H1 (cell line): ENCODE results near the gene HECTD4. TPM values are rescaled to one million over a fixed set of nuclear protein-coding genes. Genes with fewer than 3 reads are reported as not detected.
"Not testable (repeated sequence)": the region's sequence is repeated elsewhere in the genome, so short reads cannot be mapped to it uniquely, and the experiment has no call there.

Source experiments
- CTCF ChIA-PET: fragments of 300-600 bp; sonication (Branson Sonifier 250); formaldehyde crosslinking; loops from one replicate; lab custom pipeline; 2021; ENCODE audit not compliant: partially characterized antibody; lab: Charles Lee
- POLR2A ChIA-PET: fragments of 300-600 bp; sonication (Branson Sonifier 250); formaldehyde crosslinking; loops from one replicate; lab custom pipeline; 2021; ENCODE audit warnings: inconsistent platforms; ENCODE audit not compliant: partially characterized antibody; lab: Charles Lee
- DNase-seq, 2 experiments: peaks; one replicate each; pipeline versions ENCODE4 v3.0.0 to v3.0.0-alpha.2; 2010 to 2022; ENCODE audit warnings: low spot score in 2 of 2, low read depth in 1 of 2, mixed read lengths in 1 of 2
- FAIRE-seq: peaks from 2 replicates; lab custom pipeline; 2011; peaks lifted over from hg19 to GRCh38; lab: Jason Lieb, UNC
- H2AFZ ChIP-seq: 2 replicates; pipeline ENCODE4 v1.8.1; 2012; ENCODE audit warnings: low read length, inconsistent platforms
- H2AK5ac ChIP-seq: 2 replicates; pipeline ENCODE4 v1.6.1; 2013; ENCODE audit warnings: low read depth, low read length
- H2BK120ac ChIP-seq: replicated peaks from 2 replicates; pipeline ENCODE3; 2013; ENCODE audit warnings: low read depth, low read length, inconsistent platforms
- H2BK12ac ChIP-seq: 2 replicates; pipeline ENCODE4 v1.6.1; 2013; ENCODE audit warnings: low read depth, low read length
- H2BK15ac ChIP-seq: 2 replicates; pipeline ENCODE4 v1.6.1; 2013; ENCODE audit warnings: low read length
- H2BK20ac ChIP-seq: 2 replicates; pipeline ENCODE4 v1.6.1; 2013; ENCODE audit warnings: low read length
- H2BK5ac ChIP-seq: 2 replicates; pipeline ENCODE4 v1.6.1; 2013; ENCODE audit warnings: low read depth, low read length
- H3K14ac ChIP-seq: 2 replicates; pipeline ENCODE4 v1.6.1; 2013; ENCODE audit warnings: inconsistent platforms; ENCODE audit not compliant: insufficient read length
- H3K18ac ChIP-seq: 2 replicates; pipeline ENCODE4 v1.6.1; 2013; ENCODE audit warnings: low read length; ENCODE audit errors: extremely low read depth
- H3K23ac ChIP-seq: 2 replicates; pipeline ENCODE4 v1.6.1; 2013; ENCODE audit warnings: inconsistent platforms; ENCODE audit not compliant: insufficient read length
- H3K23me2 ChIP-seq: 2 replicates; pipeline ENCODE4 v1.6.1; 2013; ENCODE audit warnings: low read depth, low read length
- H3K27ac ChIP-seq: 2 replicates; pipeline ENCODE4 v1.6.1; 2011; ENCODE audit warnings: low read depth, low read length, inconsistent platforms
- H3K27me3 ChIP-seq, 4 experiments: replicated peaks in 1 of 4; 1 replicate in 1 of 4; 2 replicates in 3 of 4; pipeline versions ENCODE4 v1.6.1 to v1.8.1; 2011 to 2013; ENCODE audit warnings: low read length in 3 of 4, mild to moderate bottlenecking in 3 of 4, inconsistent platforms in 2 of 4, mixed read lengths in 2 of 4, moderate library complexity in 1 of 4; ENCODE audit not compliant: control insufficient read depth in 3 of 4, insufficient read depth in 3 of 4; ENCODE audit errors: extremely low read depth in 1 of 4
- H3K36me3 ChIP-seq, 4 experiments: 2 replicates each; pipeline versions ENCODE4 v1.6.1 to v1.8.1; 2011 to 2013; ENCODE audit warnings: mild to moderate bottlenecking in 4 of 4, low read length in 3 of 4, moderate library complexity in 2 of 4, control low read depth in 1 of 4, inconsistent platforms in 1 of 4; ENCODE audit not compliant: insufficient read depth in 4 of 4, control insufficient read depth in 2 of 4
- H3K4ac ChIP-seq: replicated peaks from 2 replicates; pipeline ENCODE3; 2013; ENCODE audit warnings: low read length, low read depth, mixed read lengths, inconsistent platforms; ENCODE audit not compliant: insufficient read length
- H3K4me1 ChIP-seq, 4 experiments: replicated peaks in 1 of 4; 1 replicate in 1 of 4; 2 replicates in 3 of 4; pipeline versions ENCODE4 v1.6.1 to v1.8.1; 2011 to 2013; ENCODE audit warnings: low read length in 3 of 4, inconsistent platforms in 2 of 4, mixed read lengths in 1 of 4; ENCODE audit not compliant: insufficient read depth in 4 of 4, control insufficient read depth in 3 of 4
- H3K4me2 ChIP-seq, 2 experiments: 2 replicates each; pipeline versions ENCODE4 v1.6.1 to v1.8.1; 2011 to 2013; ENCODE audit warnings: low read depth in 2 of 2, low read length in 2 of 2, control low read depth in 1 of 2, inconsistent platforms in 1 of 2, mild to moderate bottlenecking in 1 of 2; ENCODE audit not compliant: insufficient read depth in 1 of 2
- H3K4me3 ChIP-seq, 4 experiments: fragments of 200-600, 300-600 bp in 1 of 4; sonication (generic), shearing (Covaris generic), sonication (Bioruptor Twin) in 1 of 4; 2 replicates each; pipeline versions ENCODE4 v1.5.1 to v1.8.1; 2011 to 2016; ENCODE audit warnings: low read length in 4 of 4, low read depth in 3 of 4, control low read depth in 2 of 4, inconsistent platforms in 2 of 4, mild to moderate bottlenecking in 2 of 4, mixed read lengths in 1 of 4, moderate library complexity in 1 of 4; ENCODE audit not compliant: insufficient read depth in 2 of 4; ENCODE audit errors: extremely low read depth in 1 of 4
- H3K56ac ChIP-seq: replicated peaks from 2 replicates; pipeline ENCODE3; 2013; ENCODE audit warnings: low read depth, mild to moderate bottlenecking, mixed read lengths, low read length, inconsistent platforms; ENCODE audit not compliant: insufficient read length
- H3K79me1 ChIP-seq: 2 replicates; pipeline ENCODE4 v1.6.1; 2013; ENCODE audit warnings: low read depth, low read length, control low read depth
- H3K79me2 ChIP-seq, 2 experiments: 2 replicates each; pipeline versions ENCODE4 v1.6.1 to v1.8.1; 2012 to 2013; ENCODE audit warnings: low read length in 2 of 2, mild to moderate bottlenecking in 2 of 2, inconsistent platforms in 1 of 2; ENCODE audit not compliant: insufficient read depth in 2 of 2, control insufficient read depth in 1 of 2
- H3K9ac ChIP-seq, 4 experiments: replicated peaks in 1 of 4; 1 replicate in 1 of 4; 2 replicates in 3 of 4; pipeline versions ENCODE4 v1.6.1 to v1.8.1; 2011 to 2013; ENCODE audit warnings: low read depth in 3 of 4, low read length in 3 of 4, control low read depth in 2 of 4, mild to moderate bottlenecking in 2 of 4, moderate library complexity in 2 of 4, inconsistent platforms in 1 of 4; ENCODE audit errors: extremely low read depth in 1 of 4
- H3K9me3 ChIP-seq, 2 experiments: 2 replicates each; pipeline versions ENCODE4 v1.6.1 to v1.8.1; 2012 to 2013; ENCODE audit warnings: mild to moderate bottlenecking in 2 of 2, moderate library complexity in 2 of 2, control low read depth in 1 of 2, inconsistent platforms in 1 of 2, low read depth in 1 of 2, low read length in 1 of 2, mixed read lengths in 1 of 2; ENCODE audit not compliant: insufficient read depth in 2 of 2
- H4K20me1 ChIP-seq, 2 experiments: replicated peaks in 1 of 2; 2 replicates each; pipeline versions ENCODE3 to v1.8.1; 2011 to 2013; ENCODE audit warnings: inconsistent platforms in 2 of 2, low read length in 2 of 2, mild to moderate bottlenecking in 1 of 2; ENCODE audit not compliant: insufficient read depth in 2 of 2, control insufficient read depth in 1 of 2
- H4K5ac ChIP-seq: 2 replicates; pipeline ENCODE4 v1.6.1; 2013; ENCODE audit warnings: low read length, low read depth, mixed read lengths, inconsistent platforms; ENCODE audit not compliant: insufficient read length
- H4K8ac ChIP-seq: 2 replicates; pipeline ENCODE4 v1.8.0; 2013; ENCODE audit warnings: mild to moderate bottlenecking, moderate library complexity, low read length, inconsistent platforms; ENCODE audit not compliant: insufficient read depth; ENCODE audit errors: extremely low read depth
- H4K91ac ChIP-seq: replicated peaks from 2 replicates; pipeline ENCODE3; 2013; ENCODE audit warnings: low read length, mixed read lengths, inconsistent platforms; ENCODE audit not compliant: insufficient read length
- WGBS, 2 experiments: shearing (Covaris generic) in 1 of 2; methylation state at CpG; one replicate each; pipeline versions ENCODE4 v1.1.6 to v1.1.7; 2013 to 2015; ENCODE audit warnings: low lambda C conversion rate in 2 of 2, mixed read lengths in 2 of 2, inconsistent platforms in 1 of 2, low coverage in 1 of 2, missing lambda C conversion rate in 1 of 2; ENCODE audit not compliant: insufficient replicate concordance in 2 of 2, insufficient coverage in 1 of 2, insufficient read length in 1 of 2; ENCODE audit errors: extremely low coverage in 1 of 2, missing lambda C conversion rate in 1 of 2; 5-methylcytosine and 5-hydroxymethylcytosine counted together
- polyA plus RNA-seq, 7 experiments: library from polyadenylated mRNA; depleted of rRNA in 3 of 7; stranded (reverse) in 5 of 7; unstranded in 2 of 7; fragments of >200 nt in 5 of 7; fragments of 200-250 nt in 2 of 7; gene quantifications; 1 replicate in 5 of 7; 2 replicates in 1 of 7; 4 replicates in 1 of 7; pipeline versions ENCODE4 v1.2.1 to v1.2.3, GENCODE V29; 2011 to 2013; ENCODE audit warnings: missing spikeins in 2 of 7, mixed read lengths in 2 of 7
- total RNA-seq: library from RNA; stranded (reverse); fragmentation: NEBNext Ultra II Directional; extraction: Animal tissue kit (Norgen Biotek cat#: 25700); gene quantifications from 2 replicates; pipeline ENCODE4 v1.2.1, GENCODE V29; 2021

HECTD4 gene
- total and polyA plus RNA-seq, 2 of the 8 experiments (the other 6 are each of a cell fraction or from before 2014, with no cell fraction given), result 6.5 to 33.7 TPM

DNA sequence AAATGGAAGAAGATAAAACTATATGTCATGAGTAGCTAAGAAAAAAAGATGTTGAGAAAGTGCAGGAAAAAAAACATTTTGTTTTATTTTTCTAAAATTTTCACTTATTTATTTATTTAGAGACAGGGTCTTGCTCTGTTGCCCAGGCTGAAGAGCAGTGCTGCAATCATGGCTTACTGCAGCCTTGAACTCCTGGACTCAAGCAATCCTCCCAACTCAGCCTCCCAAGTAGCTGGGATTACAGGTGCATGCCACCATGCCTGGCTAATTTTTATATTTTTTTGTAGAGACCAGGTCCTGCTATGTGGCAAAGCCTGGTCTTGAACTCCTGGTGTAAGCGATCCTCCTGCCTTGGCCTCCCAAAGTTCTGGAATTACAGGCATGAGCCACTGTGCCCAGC lies 137.3 kb downstream of the HECTD4 start:
- not testable (repeated sequence) for H2BK15ac ChIP-seq, H3K18ac ChIP-seq, H3K23me2 ChIP-seq, H2BK12ac ChIP-seq, H3K9ac ChIP-seq, H3K4me3 ChIP-seq, H2BK5ac ChIP-seq, H3K27me3 ChIP-seq, H3K23ac ChIP-seq, H3K79me1 ChIP-seq, H3K4me2 ChIP-seq, H2BK120ac ChIP-seq, H4K20me1 ChIP-seq, H3K9me3 ChIP-seq, H4K8ac ChIP-seq, H2BK20ac ChIP-seq, H2AFZ ChIP-seq, H4K5ac ChIP-seq, H3K56ac ChIP-seq, H4K91ac ChIP-seq, H3K79me2 ChIP-seq, H3K27ac ChIP-seq, DNase-seq, H2AK5ac ChIP-seq, H3K4me1 ChIP-seq, H3K4ac ChIP-seq, FAIRE-seq, H3K14ac ChIP-seq
- WGBS, 2 experiments, result 92% methylated on average over 1 of the region's 1 CpG; no CpG with 5 or more reads in 1 of the 2 experiments
- H3K36me3 ChIP-seq, result peaks cover 2 to 36% (median 10%) of the 10 kb centered on the region in 4 experiments; a peak in 5 of 8 replicates
- ChIA-PET CTCF (interaction anchor here (0.6 to 2.4 kb wide), 3 partner anchors 17 to 455 kb away, joined by 3 to 9 read pairs (median 8); no protein-coding TSS in a partner anchor), POLR2A (interaction anchor here (0.5 kb wide), 1 partner anchor 264 kb away, joined by 3 read pairs; no protein-coding TSS in a partner anchor)
